MCF 10A (cell line): Measurements from ENCODE around the gene TTC33. TPM values are rescaled to one million over a fixed set of nuclear protein-coding genes. Genes with fewer than 3 reads are reported as not detected.

Experiments used
- BruUV-seq: library from RNA; stranded (reverse); fragments of 400-500 nt; replicated peaks from 2 replicates; lab custom pipeline; 2021; lab: Mats Ljungman, UMichigan
- CTCF ChIA-PET: fragments of 300-600 bp; sonication (Branson Sonifier 250); formaldehyde crosslinking; extraction: SDS; loops from one replicate; lab custom pipeline; 2021; ENCODE audit warnings: antibody characterized with exemption, inconsistent platforms; lab: Yijun Ruan, JAX
- POLR2A ChIA-PET: fragments of 300-600, 350-650 bp; sonication (Branson Sonifier 250); formaldehyde crosslinking; extraction: SDS; loops from one replicate; lab custom pipeline; 2020; ENCODE audit warnings: antibody characterized with exemption, inconsistent platforms; lab: Yijun Ruan, JAX
- DNase-seq: peaks from one replicate; pipeline ENCODE4 v3.0.0-alpha.2; 2018; ENCODE audit not compliant: unreplicated experiment
- H3K27ac Mint-ChIP-seq: one replicate; pipeline ENCODE4 v1.8.0; 2022; ENCODE audit warnings: mild to moderate bottlenecking, low read depth, mixed read lengths; ENCODE audit not compliant: unreplicated experiment
- H3K27me3 Mint-ChIP-seq: one replicate; pipeline ENCODE4 v1.8.0; 2022; ENCODE audit warnings: mixed read lengths; ENCODE audit not compliant: insufficient read depth, unreplicated experiment
- H3K36me3 Mint-ChIP-seq: one replicate; pipeline ENCODE4 v1.8.0; 2022; ENCODE audit warnings: mild to moderate bottlenecking, moderate library complexity, mixed read lengths; ENCODE audit not compliant: insufficient read depth, unreplicated experiment
- H3K4me1 Mint-ChIP-seq: one replicate; pipeline ENCODE4 v1.8.0; 2022; ENCODE audit warnings: mixed read lengths; ENCODE audit not compliant: insufficient read depth, unreplicated experiment
- H3K4me3 Mint-ChIP-seq: one replicate; pipeline ENCODE4 v1.8.0; 2022; ENCODE audit warnings: mild to moderate bottlenecking, moderate library complexity, mixed read lengths; ENCODE audit not compliant: unreplicated experiment
- H3K9me3 Mint-ChIP-seq: one replicate; pipeline ENCODE4 v1.8.0; 2022; ENCODE audit warnings: mixed read lengths; ENCODE audit not compliant: unreplicated experiment
- intact Hi-C: fragments of 100-400 bp; cut with micrococcal nuclease; formaldehyde crosslinking; loops from 2 replicates; pipeline ENCODE4 v1.14.1; 2022
- total RNA-seq: library from RNA; stranded (reverse); gene quantifications from 2 replicates; pipeline ENCODE4 v1.2.3, GENCODE V29; 2022
- TF ChIP-seq, protein P1 (sequence below): fragments of 200-600 bp; IDR thresholded peaks from one replicate; pipeline ENCODE4 v1.8.0; 2022; ENCODE audit warnings: antibody characterized with exemption, mild to moderate bottlenecking; ENCODE audit not compliant: unreplicated experiment

The TTC33 gene
- total RNA-seq, 1 experiment from 2014 or later, result 13.3 TPM

GRCh38 chr5:40464511-40464910 lies 291.2 kb downstream of the TTC33 start:
- intact Hi-C loops, result no loop called here
- no peak for DNase-seq
- H3K9me3 Mint-ChIP-seq, result no peaks in the 10 kb centered on the region
- TF ChIP-seq, protein P1, sequence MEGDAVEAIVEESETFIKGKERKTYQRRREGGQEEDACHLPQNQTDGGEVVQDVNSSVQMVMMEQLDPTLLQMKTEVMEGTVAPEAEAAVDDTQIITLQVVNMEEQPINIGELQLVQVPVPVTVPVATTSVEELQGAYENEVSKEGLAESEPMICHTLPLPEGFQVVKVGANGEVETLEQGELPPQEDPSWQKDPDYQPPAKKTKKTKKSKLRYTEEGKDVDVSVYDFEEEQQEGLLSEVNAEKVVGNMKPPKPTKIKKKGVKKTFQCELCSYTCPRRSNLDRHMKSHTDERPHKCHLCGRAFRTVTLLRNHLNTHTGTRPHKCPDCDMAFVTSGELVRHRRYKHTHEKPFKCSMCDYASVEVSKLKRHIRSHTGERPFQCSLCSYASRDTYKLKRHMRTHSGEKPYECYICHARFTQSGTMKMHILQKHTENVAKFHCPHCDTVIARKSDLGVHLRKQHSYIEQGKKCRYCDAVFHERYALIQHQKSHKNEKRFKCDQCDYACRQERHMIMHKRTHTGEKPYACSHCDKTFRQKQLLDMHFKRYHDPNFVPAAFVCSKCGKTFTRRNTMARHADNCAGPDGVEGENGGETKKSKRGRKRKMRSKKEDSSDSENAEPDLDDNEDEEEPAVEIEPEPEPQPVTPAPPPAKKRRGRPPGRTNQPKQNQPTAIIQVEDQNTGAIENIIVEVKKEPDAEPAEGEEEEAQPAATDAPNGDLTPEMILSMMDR, result no peak
- no peaks in the 10 kb centered on the region for H3K27me3 Mint-ChIP-seq
- ChIA-PET POLR2A (interaction anchor here (0.7 to 1.3 kb wide), 3 partner anchors 27 to 89 kb away, joined by 3 to 7 read pairs (median 4); no protein-coding TSS in a partner anchor), CTCF (interaction anchor here (0.9 to 1.0 kb wide), 2 partner anchors 13 to 24 kb away, joined by 3 to 5 read pairs; no protein-coding TSS in a partner anchor)
- no peaks in the 10 kb centered on the region for H3K36me3 Mint-ChIP-seq
- no TSS peak for BruUV-seq
- H3K27ac Mint-ChIP-seq, result no peak overlapping the region
- no peak overlapping the region for H3K4me3 Mint-ChIP-seq
- H3K4me1 Mint-ChIP-seq, result peaks cover 6% of the 10 kb centered on the region

Other genes starting within 250 kb of the TTC33 start
- gene PTGER4, start 76.0 kb downstream of the TTC33 start, total RNA-seq, result 1.1 and 2.5 TPM in 2 replicates
- 58.1 and 62.7 TPM in 2 replicates for gene PRKAA1, start 42.4 kb upstream of the TTC33 start, total RNA-seq
- gene RPL37, start 79.3 kb upstream of the TTC33 start, total RNA-seq, result 2,063 and 2,180 TPM in 2 replicates
- 5.6 and 6.6 TPM in 2 replicates for gene CARD6, start 85.4 kb upstream of the TTC33 start, total RNA-seq
- gene C7, start 153.5 kb upstream of the TTC33 start, total RNA-seq, result not detected in 2 replicates